Measurements from ENCODE around the gene ELK4.

Gene ELK4

GRCh38 chr1:205662135-205662738, 30.4 kb upstream of the ELK4 start:
- Histone ChIP-seq H3K9me3 (ENCODE audit: severe bottlenecking) (no peaks in the 10 kb centered on the region), H3K27me3 (ENCODE audit: insufficient read depth, low read depth, severe bottlenecking) (no peaks in the 10 kb centered on the region), H3K36me3 (peaks cover 56% of the 10 kb centered on the region), H3K4me3 (ENCODE audit: low read depth, low read length) (no peak overlapping the region), H3K27ac (peak overlapping the region; percentile 91)
- TF ChIP-seq, protein P1, sequence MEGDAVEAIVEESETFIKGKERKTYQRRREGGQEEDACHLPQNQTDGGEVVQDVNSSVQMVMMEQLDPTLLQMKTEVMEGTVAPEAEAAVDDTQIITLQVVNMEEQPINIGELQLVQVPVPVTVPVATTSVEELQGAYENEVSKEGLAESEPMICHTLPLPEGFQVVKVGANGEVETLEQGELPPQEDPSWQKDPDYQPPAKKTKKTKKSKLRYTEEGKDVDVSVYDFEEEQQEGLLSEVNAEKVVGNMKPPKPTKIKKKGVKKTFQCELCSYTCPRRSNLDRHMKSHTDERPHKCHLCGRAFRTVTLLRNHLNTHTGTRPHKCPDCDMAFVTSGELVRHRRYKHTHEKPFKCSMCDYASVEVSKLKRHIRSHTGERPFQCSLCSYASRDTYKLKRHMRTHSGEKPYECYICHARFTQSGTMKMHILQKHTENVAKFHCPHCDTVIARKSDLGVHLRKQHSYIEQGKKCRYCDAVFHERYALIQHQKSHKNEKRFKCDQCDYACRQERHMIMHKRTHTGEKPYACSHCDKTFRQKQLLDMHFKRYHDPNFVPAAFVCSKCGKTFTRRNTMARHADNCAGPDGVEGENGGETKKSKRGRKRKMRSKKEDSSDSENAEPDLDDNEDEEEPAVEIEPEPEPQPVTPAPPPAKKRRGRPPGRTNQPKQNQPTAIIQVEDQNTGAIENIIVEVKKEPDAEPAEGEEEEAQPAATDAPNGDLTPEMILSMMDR (IDR thresholded peaks at IDR 0.05; ENCODE audit: low read depth, low read length), result no peak
- peak; percentile 97 for DNase-seq

- TF ChIP-seq, protein P1 (IDR thresholded peaks at IDR 0.05; ENCODE audit: low read depth, low read length), result no peak
- Histone ChIP-seq H3K27me3 (ENCODE audit: insufficient read depth, low read depth, severe bottlenecking) (no peaks in the 10 kb centered on the region), H3K36me3 (peaks cover 59% of the 10 kb centered on the region), H3K9me3 (ENCODE audit: severe bottlenecking) (no peaks in the 10 kb centered on the region), H3K27ac (peak overlapping the region; percentile 91), H3K4me3 (ENCODE audit: low read depth, low read length) (no peak overlapping the region)
- DNase-seq, result peak; percentile 62
These were observed 29.8 kb upstream of the ELK4 start for GRCh38 chr1:205661429-205662134.

DNA sequence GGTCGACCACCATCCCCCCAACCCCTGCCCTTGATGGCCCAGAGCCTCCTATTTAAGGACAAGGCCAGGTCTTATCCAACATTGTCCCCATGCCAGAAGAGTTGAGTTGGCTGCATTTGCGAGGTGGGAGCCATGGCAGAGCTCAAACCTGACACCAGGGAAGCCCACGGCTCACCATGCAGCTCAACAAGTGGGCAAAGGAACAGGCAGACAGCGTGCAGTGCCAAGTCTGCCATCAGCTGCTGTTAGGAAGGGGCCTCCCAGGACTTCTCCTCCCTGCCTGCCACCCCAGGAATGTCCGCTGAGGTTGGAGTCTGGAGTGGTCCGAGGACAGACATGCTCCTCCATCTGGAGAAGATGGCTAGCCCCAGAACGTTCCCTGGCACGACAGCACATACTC, 28.6 kb upstream of the ELK4 start:
- Histone ChIP-seq H3K4me3 (ENCODE audit: low read depth, low read length) (no peak overlapping the region), H3K36me3 (peaks cover 67% of the 10 kb centered on the region), H3K9me3 (ENCODE audit: severe bottlenecking) (no peaks in the 10 kb centered on the region), H3K27ac (no peak overlapping the region; the same call in 1 of the 2 replicates), H3K27me3 (ENCODE audit: insufficient read depth, low read depth, severe bottlenecking) (no peaks in the 10 kb centered on the region)
- TF ChIP-seq, protein P1 (IDR thresholded peaks at IDR 0.05; ENCODE audit: low read depth, low read length), result no peak
- DNase-seq, result no peak

DNA sequence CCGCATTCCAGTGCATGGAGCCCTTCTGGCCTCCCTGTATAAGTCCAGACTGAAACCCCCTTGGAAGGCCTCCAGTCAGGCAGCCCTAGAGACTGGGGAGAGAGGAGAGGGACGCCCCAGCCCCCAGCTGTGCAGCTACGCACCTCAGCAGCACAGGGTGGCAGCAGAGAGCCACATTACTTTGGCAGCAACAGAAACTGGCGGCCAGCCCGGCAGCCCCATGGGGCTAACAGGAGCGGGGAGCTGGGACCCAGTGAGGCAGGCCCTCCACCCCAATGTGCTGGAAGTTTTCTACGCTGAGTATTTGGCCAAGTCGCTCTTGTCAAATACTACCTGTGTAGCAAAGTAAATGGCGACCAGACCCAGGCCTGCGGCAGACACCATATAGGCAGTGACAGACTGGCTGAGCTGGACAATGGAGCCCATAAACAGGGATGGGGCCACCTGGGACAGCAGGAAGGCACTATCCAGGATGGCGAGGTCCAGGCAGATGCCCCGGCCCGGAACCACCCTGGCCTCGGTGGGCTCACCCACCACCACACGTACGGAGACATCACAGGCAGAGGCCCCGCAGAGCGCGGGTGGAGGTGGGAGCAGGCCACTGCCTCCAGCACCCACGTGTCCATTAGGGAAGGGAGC, 27.3 kb upstream of the ELK4 start:
- no peaks in the 10 kb centered on the region for H3K27me3 ChIP-seq (ENCODE audit: insufficient read depth, low read depth, severe bottlenecking)
- peak; percentile 96 for DNase-seq

DNA sequence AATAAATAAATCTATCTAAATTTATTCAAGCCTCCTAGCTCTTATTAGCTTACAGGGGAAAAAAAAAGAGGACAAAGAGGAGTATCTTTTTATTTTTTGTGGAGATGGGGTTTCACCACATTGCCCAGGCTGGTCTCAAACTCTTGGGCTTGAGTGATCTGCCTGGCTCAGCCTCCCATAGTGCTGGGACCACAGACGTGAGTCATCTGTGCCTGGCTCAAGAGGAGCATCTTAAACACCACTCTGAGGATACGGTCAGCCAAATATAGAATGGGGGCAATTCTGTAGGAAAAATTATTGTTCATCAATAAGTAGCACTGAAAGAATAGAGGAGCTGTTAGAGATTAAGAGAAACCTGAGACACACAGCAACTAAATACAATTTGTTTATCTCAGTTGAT, 24.4 kb upstream of the ELK4 start:
- peaks cover 50% of the 10 kb centered on the region for H3K36me3 ChIP-seq
- DNase-seq, result no peak

More for the DNA sequence above, 27.3 kb upstream of the ELK4 start:
- peak overlapping the region; percentile 17 for H3K27ac ChIP-seq
- H3K9me3 ChIP-seq (ENCODE audit: severe bottlenecking), result no peaks in the 10 kb centered on the region
- TF ChIP-seq, protein P1 (IDR thresholded peaks at IDR 0.05; ENCODE audit: low read depth, low read length), result peak; percentile 99
- H3K36me3 ChIP-seq, result peaks cover 73% of the 10 kb centered on the region
- no peak overlapping the region for H3K4me3 ChIP-seq (ENCODE audit: low read depth, low read length)

More for the DNA sequence above, 24.4 kb upstream of the ELK4 start:
- no peak overlapping the region for H3K4me3 ChIP-seq (ENCODE audit: low read depth, low read length)
- H3K27ac ChIP-seq, result no peak overlapping the region
- no peaks in the 10 kb centered on the region for H3K27me3 ChIP-seq (ENCODE audit: insufficient read depth, low read depth, severe bottlenecking)
- no peaks in the 10 kb centered on the region for H3K9me3 ChIP-seq (ENCODE audit: severe bottlenecking)
- TF ChIP-seq, protein P1 (IDR thresholded peaks at IDR 0.05; ENCODE audit: low read depth, low read length), result no peak
